Measurements from ENCODE around the gene TNNC2. TPM values are rescaled to one million over a fixed set of nuclear protein-coding genes. Genes with fewer than 3 reads are reported as not detected.

TNNC2 gene
- total and polyA plus RNA-seq, 9 of the 15 experiments (the other 6 are each of a cell fraction or from before 2014, with no cell fraction given), result not detected

DNA sequence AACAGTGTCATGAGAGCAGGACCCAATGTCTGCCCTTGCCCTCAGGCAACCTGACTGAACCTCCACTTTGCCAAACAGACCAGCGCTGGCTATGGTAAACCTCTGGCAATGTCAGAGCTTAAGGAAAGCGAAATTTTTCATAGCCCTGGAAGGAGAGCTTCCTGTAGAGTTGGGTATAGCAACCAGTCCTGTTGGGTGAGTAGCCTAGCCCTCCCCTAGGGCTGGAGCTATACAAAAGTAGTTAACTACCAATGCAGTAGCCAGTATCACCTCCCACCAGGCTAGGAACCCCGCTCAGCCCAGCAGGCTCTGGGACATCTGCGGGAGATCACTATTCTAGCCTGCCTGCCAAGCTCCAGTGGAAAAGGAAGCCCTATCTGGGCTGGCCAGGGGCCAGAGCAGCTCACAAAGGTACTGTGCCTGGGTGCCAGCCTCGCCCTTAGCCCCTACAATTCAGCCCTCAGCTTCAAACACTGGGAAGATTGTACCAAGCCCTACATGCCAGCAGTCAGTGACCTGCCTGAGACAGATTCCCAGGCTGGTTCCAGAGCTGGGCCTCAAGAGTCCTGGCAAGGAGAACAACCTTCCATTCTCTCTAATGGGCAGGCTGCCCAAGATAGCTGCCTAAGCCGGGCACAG lies 43.3 kb downstream of the TNNC2 start:
- Histone ChIP-seq H3K27me3 (ENCODE audit: control insufficient read depth in 2 of 2, insufficient read depth in 2 of 2, low read length in 2 of 2) (no peaks in the 10 kb centered on the region), H4K20me1 (replicated peaks; ENCODE audit: control insufficient read depth, insufficient read depth, low read length) (no peaks in the 10 kb centered on the region), H3K36me3 (ENCODE audit: control insufficient read depth, insufficient read depth, low read length) (no peaks in the 10 kb centered on the region), H3K9me3 (replicated peaks; ENCODE audit: control insufficient read depth, insufficient read depth, low read depth, low read length) (no peaks in the 10 kb centered on the region), H3K9me1 (ENCODE audit: control insufficient read depth, insufficient read depth, low read length) (no peaks in the 10 kb centered on the region), H3K27ac (ENCODE audit: extremely low read depth, low read depth, low read length) (no peak overlapping the region), H3K9ac (ENCODE audit: insufficient read depth in 1 of 2, low read depth in 2 of 2, low read length in 2 of 2) (no peak overlapping the region), H2AFZ (ENCODE audit: low read depth, low read length) (no peak overlapping the region), H3K4me1 (replicated peaks in 1 of 2; ENCODE audit: control insufficient read depth in 2 of 2, insufficient read depth in 2 of 2, low read length in 2 of 2) (peaks cover 0 to 10% of the 10 kb centered on the region in 2 experiments; a peak in 3 of 5 replicates), H3K4me2 (ENCODE audit: insufficient read depth, low read length) (no peak overlapping the region), H3K79me2 (ENCODE audit: control insufficient read depth, insufficient read depth, low read length) (no peaks in the 10 kb centered on the region), H3K4me3 (no peak overlapping the region)
- DNase-seq (ENCODE audit: extremely low read depth in 1 of 4, low spot score in 3 of 4) (no peak), ATAC-seq (0 out of 3 replicates have a peak, but pooled peaks have one; percentile 37), FAIRE-seq (no peak)
- ChIA-PET CTCF (ENCODE audit: low intra/inter-chr PET ratio) (no interaction called here), POLR2A (interaction anchor here (0.7 to 1.0 kb wide), 3 partner anchors 103 to 230 kb away, joined by 3 to 4 read pairs (median 3); no protein-coding TSS in a partner anchor)
- intact Hi-C loops (cut with micrococcal nuclease) (no loop called here), in situ Hi-C loops (cut with MboI) (no loop called here)
- WGBS (ENCODE audit: insufficient coverage, low coverage, missing lambda C conversion rate), result 21% methylated on average over 6 of the region's 6 CpGs
- BruUV-seq (replicated peaks), result no TSS peak
- no peak for TF ChIP-seq ZNF224 (CRISPR knock-in tag; IDR thresholded peaks at IDR 0.05)
- no peak for TF ChIP-seq CC2D1A (IDR thresholded peaks at IDR 0.05)
- TF ChIP-seq TBP (optimal IDR thresholded peaks at IDR 0.05; ENCODE audit: low read depth, low read length), result no peak
- no peak for TF ChIP-seq EP300 (IDR thresholded peaks at IDR 0.05; ENCODE audit: low read length)
- TF ChIP-seq, protein P1, sequence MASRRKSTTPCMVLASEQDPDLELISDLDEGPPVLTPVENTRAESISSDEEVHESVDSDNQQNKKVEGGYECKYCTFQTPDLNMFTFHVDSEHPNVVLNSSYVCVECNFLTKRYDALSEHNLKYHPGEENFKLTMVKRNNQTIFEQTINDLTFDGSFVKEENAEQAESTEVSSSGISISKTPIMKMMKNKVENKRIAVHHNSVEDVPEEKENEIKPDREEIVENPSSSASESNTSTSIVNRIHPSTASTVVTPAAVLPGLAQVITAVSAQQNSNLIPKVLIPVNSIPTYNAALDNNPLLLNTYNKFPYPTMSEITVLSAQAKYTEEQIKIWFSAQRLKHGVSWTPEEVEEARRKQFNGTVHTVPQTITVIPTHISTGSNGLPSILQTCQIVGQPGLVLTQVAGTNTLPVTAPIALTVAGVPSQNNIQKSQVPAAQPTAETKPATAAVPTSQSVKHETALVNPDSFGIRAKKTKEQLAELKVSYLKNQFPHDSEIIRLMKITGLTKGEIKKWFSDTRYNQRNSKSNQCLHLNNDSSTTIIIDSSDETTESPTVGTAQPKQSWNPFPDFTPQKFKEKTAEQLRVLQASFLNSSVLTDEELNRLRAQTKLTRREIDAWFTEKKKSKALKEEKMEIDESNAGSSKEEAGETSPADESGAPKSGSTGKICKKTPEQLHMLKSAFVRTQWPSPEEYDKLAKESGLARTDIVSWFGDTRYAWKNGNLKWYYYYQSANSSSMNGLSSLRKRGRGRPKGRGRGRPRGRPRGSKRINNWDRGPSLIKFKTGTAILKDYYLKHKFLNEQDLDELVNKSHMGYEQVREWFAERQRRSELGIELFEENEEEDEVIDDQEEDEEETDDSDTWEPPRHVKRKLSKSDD (conservative IDR thresholded peaks at IDR 0.05; ENCODE audit: low read length), result no peak
- TF ChIP-seq PHF8 (IDR thresholded peaks at IDR 0.05; ENCODE audit: borderline replicate concordance, low read length), result no peak
- TF ChIP-seq TCF7L2 (IDR thresholded peaks at IDR 0.05; ENCODE audit: low read depth, low read length), result no peak
- TF ChIP-seq MAZ (CRISPR knock-in tag; conservative IDR thresholded peaks at IDR 0.05 in 1 of 2, IDR thresholded peaks at IDR 0.05 in 1 of 2), result no peak
- TF ChIP-seq, protein P2, sequence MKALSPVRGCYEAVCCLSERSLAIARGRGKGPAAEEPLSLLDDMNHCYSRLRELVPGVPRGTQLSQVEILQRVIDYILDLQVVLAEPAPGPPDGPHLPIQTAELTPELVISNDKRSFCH (CRISPR knock-in tag; IDR thresholded peaks at IDR 0.05), result no peak
- TF ChIP-seq, protein P2 (tag; IDR thresholded peaks at IDR 0.05), result no peak
- TF ChIP-seq, protein P3, sequence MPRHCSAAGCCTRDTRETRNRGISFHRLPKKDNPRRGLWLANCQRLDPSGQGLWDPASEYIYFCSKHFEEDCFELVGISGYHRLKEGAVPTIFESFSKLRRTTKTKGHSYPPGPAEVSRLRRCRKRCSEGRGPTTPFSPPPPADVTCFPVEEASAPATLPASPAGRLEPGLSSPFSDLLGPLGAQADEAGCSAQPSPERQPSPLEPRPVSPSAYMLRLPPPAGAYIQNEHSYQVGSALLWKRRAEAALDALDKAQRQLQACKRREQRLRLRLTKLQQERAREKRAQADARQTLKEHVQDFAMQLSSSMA (CRISPR knock-in tag; IDR thresholded peaks at IDR 0.05), result no peak
- TF ChIP-seq CHD1 (IDR thresholded peaks at IDR 0.05; ENCODE audit: low read length), result no peak
- no peak for TF ChIP-seq NCOA1 (IDR thresholded peaks at IDR 0.05; ENCODE audit: low read depth)
- no peak for TF ChIP-seq COPS2 (conservative IDR thresholded peaks at IDR 0.05)
- TF ChIP-seq RUNX1 (IDR thresholded peaks at IDR 0.05; ENCODE audit: low read depth), result no peak
- TF ChIP-seq, protein P4, sequence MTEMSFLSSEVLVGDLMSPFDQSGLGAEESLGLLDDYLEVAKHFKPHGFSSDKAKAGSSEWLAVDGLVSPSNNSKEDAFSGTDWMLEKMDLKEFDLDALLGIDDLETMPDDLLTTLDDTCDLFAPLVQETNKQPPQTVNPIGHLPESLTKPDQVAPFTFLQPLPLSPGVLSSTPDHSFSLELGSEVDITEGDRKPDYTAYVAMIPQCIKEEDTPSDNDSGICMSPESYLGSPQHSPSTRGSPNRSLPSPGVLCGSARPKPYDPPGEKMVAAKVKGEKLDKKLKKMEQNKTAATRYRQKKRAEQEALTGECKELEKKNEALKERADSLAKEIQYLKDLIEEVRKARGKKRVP (CRISPR knock-in tag; IDR thresholded peaks at IDR 0.05), result no peak
- TF ChIP-seq ARID2 (IDR thresholded peaks at IDR 0.05), result no peak
- TF ChIP-seq TAF7 (tag; IDR thresholded peaks at IDR 0.05), result no peak
- TF ChIP-seq, protein P5, sequence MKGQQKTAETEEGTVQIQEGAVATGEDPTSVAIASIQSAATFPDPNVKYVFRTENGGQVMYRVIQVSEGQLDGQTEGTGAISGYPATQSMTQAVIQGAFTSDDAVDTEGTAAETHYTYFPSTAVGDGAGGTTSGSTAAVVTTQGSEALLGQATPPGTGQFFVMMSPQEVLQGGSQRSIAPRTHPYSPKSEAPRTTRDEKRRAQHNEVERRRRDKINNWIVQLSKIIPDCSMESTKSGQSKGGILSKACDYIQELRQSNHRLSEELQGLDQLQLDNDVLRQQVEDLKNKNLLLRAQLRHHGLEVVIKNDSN (CRISPR knock-in tag; IDR thresholded peaks at IDR 0.05), result no peak

Data from K562 (cell line).